ENCODE measurements around the gene KXD1. TPM values are rescaled to one million over a fixed set of nuclear protein-coding genes. Genes with fewer than 3 reads are reported as not detected.
A peak's percentile ranks its signal among the peaks of the same experiment; 100 is the strongest.

Gene KXD1
- total RNA-seq, 1 experiment from 2014 or later: 138 TPM

DNA sequence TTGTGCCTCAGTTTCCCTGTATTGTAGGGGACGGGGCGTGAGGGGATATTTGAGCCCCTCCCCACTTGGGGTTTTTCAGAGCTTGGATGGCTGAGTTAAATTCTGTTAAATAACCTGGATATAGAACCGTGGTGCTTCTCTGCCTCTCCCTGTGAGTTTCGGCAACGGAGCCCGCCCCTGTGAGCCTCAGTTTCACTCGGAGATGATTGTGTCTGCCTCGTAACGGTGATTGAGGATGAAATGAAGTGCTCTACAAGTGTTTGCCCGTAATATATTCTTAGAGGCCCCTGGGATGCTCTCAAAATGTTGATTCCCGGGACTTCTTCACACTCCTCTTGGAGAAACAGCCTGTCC, 509 bp downstream of the KXD1 start:
- Histone ChIP-seq H2BK12ac (ENCODE audit: insufficient read length, low read depth, low read length) (no peak overlapping the region), H2BK5ac (ENCODE audit: insufficient read length, low read length) (no peak overlapping the region), H2BK20ac (ENCODE audit: low read depth, low read length, poor library complexity, severe bottlenecking) (no peak overlapping the region), H3K23ac (ENCODE audit: insufficient read length, low read depth, low read length) (no peak overlapping the region), H2BK120ac (ENCODE audit: low read depth, low read length, poor library complexity, severe bottlenecking) (no peak overlapping the region), H2AK5ac (ENCODE audit: insufficient read length, low read length) (no peak overlapping the region), H3K18ac (ENCODE audit: insufficient read length, low read depth, low read length) (no peak overlapping the region), H3K9ac (ENCODE audit: extremely low read depth, insufficient read length, low read length) (peak overlapping the region; percentile 37), H4K91ac (ENCODE audit: insufficient read length, low read depth, low read length) (no peak overlapping the region), H4K5ac (ENCODE audit: insufficient read length, low read depth, low read length) (no peak overlapping the region), H4K8ac (replicated peaks; ENCODE audit: insufficient read length, low read depth, low read length) (no peak overlapping the region), H3K56ac (ENCODE audit: insufficient read length, low read depth, low read length) (no peak overlapping the region), H2BK15ac (ENCODE audit: low read depth, low read length) (no peak overlapping the region), H3K23me2 (ENCODE audit: insufficient read length, low read depth, low read length, poor library complexity, severe bottlenecking) (peaks cover 6% of the 10 kb centered on the region), H4K20me1 (ENCODE audit: control insufficient read depth, insufficient read depth, insufficient read length) (no peaks in the 10 kb centered on the region), H3K4me2 (ENCODE audit: insufficient read depth, insufficient read length, low read length) (peak overlapping the region; percentile 65), H3T11ph (ENCODE audit: low read length) (no peak overlapping the region), H3K4me1 (ENCODE audit: insufficient read depth, low read length) (no peaks in the 10 kb centered on the region), H3K4ac (ENCODE audit: low read depth, low read length) (no peak overlapping the region), H2AFZ (ENCODE audit: low read length) (no peak overlapping the region), H3K27me3 (ENCODE audit: insufficient read depth, low read length) (no peaks in the 10 kb centered on the region), H3K9me3 (ENCODE audit: control insufficient read depth, low read depth, low read length) (no peaks in the 10 kb centered on the region), H3K27ac (ENCODE audit: insufficient read length, low read depth, low read length) (no peak overlapping the region), H3K79me2 (ENCODE audit: insufficient read depth, low read length) (peaks cover 6% of the 10 kb centered on the region; the same call in 1 of the 2 replicates), H3K14ac (ENCODE audit: insufficient read depth, low read length) (peak overlapping the region; percentile 28; the same call in 1 of the 2 replicates), H3K79me1 (ENCODE audit: insufficient read depth, low read depth, low read length, poor library complexity, severe bottlenecking) (no peaks in the 10 kb centered on the region)
- TF ChIP-seq, protein P1, sequence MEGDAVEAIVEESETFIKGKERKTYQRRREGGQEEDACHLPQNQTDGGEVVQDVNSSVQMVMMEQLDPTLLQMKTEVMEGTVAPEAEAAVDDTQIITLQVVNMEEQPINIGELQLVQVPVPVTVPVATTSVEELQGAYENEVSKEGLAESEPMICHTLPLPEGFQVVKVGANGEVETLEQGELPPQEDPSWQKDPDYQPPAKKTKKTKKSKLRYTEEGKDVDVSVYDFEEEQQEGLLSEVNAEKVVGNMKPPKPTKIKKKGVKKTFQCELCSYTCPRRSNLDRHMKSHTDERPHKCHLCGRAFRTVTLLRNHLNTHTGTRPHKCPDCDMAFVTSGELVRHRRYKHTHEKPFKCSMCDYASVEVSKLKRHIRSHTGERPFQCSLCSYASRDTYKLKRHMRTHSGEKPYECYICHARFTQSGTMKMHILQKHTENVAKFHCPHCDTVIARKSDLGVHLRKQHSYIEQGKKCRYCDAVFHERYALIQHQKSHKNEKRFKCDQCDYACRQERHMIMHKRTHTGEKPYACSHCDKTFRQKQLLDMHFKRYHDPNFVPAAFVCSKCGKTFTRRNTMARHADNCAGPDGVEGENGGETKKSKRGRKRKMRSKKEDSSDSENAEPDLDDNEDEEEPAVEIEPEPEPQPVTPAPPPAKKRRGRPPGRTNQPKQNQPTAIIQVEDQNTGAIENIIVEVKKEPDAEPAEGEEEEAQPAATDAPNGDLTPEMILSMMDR (conservative IDR thresholded peaks at IDR 0.05): no peak
- Mint-ChIP-seq H3K36me3 (ENCODE audit: insufficient read depth in 1 of 3, low read depth in 3 of 3) (peaks cover 3 to 16% (median 16%) of the 10 kb centered on the region in 3 experiments; a peak in 6 of 7 replicates), H3K27me3 (ENCODE audit: low read depth) (no peaks in the 10 kb centered on the region), H3K27ac (peak overlapping the region in 2 of 3 experiments; percentile 21 to 82; a peak in 4 of 7 replicates), H3K4me1 (peaks cover 5 to 8% of the 10 kb centered on the region in 2 experiments), H3K9me3 (no peaks in the 10 kb centered on the region), H3K4me3 (peak overlapping the region; percentile 88 to 96)
- no CpG with 5 or more reads among the region's 11 CpGs for WGBS (ENCODE audit: extremely low coverage, insufficient read length, low lambda C conversion rate)
- DNase-seq: no peak
